Brain microvascular endothelial cell (primary cell): ENCODE results near the gene FYCO1.

Source experiments
- DNase-seq: peaks from one replicate; pipeline ENCODE4 v3.0.0-alpha.2; 2020
- H3K27ac ChIP-seq: fragments of 250-450 bp; sonication (Bioruptor Pico); 2 replicates; pipeline ENCODE4 v1.5.1; 2020; ENCODE audit warnings: mild to moderate bottlenecking, moderate library complexity
- H3K27me3 ChIP-seq: fragments of 250-450 bp; sonication (Bioruptor Pico); replicated peaks from 2 replicates; pipeline ENCODE4 v1.5.1; 2020; ENCODE audit warnings: mild to moderate bottlenecking
- H3K36me3 ChIP-seq: fragments of 250-450 bp; sonication (Bioruptor Pico); replicated peaks from 2 replicates; pipeline ENCODE4 v1.5.1; 2020; ENCODE audit warnings: mild to moderate bottlenecking
- H3K4me3 ChIP-seq: 2 replicates; pipeline ENCODE4 v1.5.1; 2011; ENCODE audit warnings: low read depth, mild to moderate bottlenecking, control low read depth, low read length, moderate library complexity
- in situ Hi-C: cut with HindIII; loops from 2 replicates; pipeline ENCODE4 v1.10.0; 2017; ENCODE audit warnings: low sequenced_read_pairs, low pct_ligation_motif_present
- TF ChIP-seq, protein P1 (sequence below): IDR thresholded peaks from 2 replicates; pipeline ENCODE4 v1.5.1; 2011; ENCODE audit warnings: low read depth, mild to moderate bottlenecking, moderate library complexity, low read length, control low read depth, inconsistent platforms; ENCODE audit errors: missing control alignments

Gene FYCO1

GRCh38 chr3:45912435-45912834 lies 83.2 kb downstream of the FYCO1 start:
- TF ChIP-seq, protein P1, sequence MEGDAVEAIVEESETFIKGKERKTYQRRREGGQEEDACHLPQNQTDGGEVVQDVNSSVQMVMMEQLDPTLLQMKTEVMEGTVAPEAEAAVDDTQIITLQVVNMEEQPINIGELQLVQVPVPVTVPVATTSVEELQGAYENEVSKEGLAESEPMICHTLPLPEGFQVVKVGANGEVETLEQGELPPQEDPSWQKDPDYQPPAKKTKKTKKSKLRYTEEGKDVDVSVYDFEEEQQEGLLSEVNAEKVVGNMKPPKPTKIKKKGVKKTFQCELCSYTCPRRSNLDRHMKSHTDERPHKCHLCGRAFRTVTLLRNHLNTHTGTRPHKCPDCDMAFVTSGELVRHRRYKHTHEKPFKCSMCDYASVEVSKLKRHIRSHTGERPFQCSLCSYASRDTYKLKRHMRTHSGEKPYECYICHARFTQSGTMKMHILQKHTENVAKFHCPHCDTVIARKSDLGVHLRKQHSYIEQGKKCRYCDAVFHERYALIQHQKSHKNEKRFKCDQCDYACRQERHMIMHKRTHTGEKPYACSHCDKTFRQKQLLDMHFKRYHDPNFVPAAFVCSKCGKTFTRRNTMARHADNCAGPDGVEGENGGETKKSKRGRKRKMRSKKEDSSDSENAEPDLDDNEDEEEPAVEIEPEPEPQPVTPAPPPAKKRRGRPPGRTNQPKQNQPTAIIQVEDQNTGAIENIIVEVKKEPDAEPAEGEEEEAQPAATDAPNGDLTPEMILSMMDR, result no peak
- in situ Hi-C loops, result no loop called here
- no peaks in the 10 kb centered on the region for H3K27me3 ChIP-seq
- H3K36me3 ChIP-seq, result no peaks in the 10 kb centered on the region
- H3K4me3 ChIP-seq, result no peak overlapping the region
- DNase-seq, result no peak
- H3K27ac ChIP-seq, result no peak overlapping the region

GRCh38 chr3:45911511-45912226 lies 84.0 kb downstream of the FYCO1 start:
- Histone ChIP-seq H3K27me3 (no peaks in the 10 kb centered on the region), H3K27ac (no peak overlapping the region), H3K36me3 (no peaks in the 10 kb centered on the region), H3K4me3 (no peak overlapping the region)
- in situ Hi-C loops, result no loop called here
- no peak for DNase-seq
- TF ChIP-seq, protein P1, result no peak

DNA sequence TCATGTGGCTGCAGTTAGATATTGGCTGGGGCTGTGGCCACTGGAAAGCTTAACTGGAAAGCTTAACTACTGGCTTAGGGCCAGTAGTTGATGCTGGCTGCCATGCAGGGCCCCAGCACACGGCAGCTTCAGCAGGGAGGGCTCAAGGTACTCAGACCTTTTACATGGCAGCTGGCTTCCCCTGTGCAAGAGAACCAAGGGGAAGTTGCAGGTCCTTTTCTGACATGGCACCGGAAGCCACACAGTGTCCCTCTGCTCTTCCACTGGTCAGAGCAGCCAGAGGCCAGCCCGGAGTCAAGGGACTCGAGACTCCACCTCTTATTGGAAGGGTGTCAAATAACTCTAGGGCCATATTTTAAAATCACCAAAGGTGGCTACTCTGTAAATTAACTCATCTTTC lies 84.7 kb downstream of the FYCO1 start:
- TF ChIP-seq, protein P1, result no peak
- Histone ChIP-seq H3K4me3 (no peak overlapping the region), H3K36me3 (no peaks in the 10 kb centered on the region), H3K27ac (no peak overlapping the region), H3K27me3 (no peaks in the 10 kb centered on the region)
- in situ Hi-C loops, result no loop called here
- DNase-seq, result no peak

GRCh38 chr3:45909542-45909941 lies 86.1 kb downstream of the FYCO1 start:
- no peaks in the 10 kb centered on the region for H3K36me3 ChIP-seq
- in situ Hi-C loops, result no loop called here
- TF ChIP-seq, protein P1, result no peak
- no peak overlapping the region for H3K27ac ChIP-seq
- no peaks in the 10 kb centered on the region for H3K27me3 ChIP-seq
- no peak overlapping the region for H3K4me3 ChIP-seq
- DNase-seq, result no peak

DNA sequence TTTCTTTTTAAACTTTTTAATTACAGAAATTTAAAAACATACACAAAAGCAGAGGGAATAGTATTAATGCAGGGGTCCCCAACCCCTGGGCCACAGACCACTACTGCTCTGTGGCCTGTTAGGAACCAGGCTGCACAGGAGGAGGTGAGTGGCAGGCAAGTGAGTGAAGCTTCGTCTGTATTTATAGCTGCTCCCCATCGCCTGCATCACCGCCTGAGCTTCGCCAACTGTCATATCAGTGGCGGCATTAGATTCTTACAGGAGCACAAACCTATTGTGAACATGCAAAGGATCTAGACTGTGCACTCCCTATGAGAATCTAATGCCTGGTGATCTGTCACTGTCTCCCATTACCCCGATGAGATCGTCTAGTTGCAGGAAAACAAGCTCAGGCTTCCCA lies 86.9 kb downstream of the FYCO1 start:
- Histone ChIP-seq H3K36me3 (no peaks in the 10 kb centered on the region), H3K27ac (no peak overlapping the region), H3K4me3 (no peak overlapping the region), H3K27me3 (no peaks in the 10 kb centered on the region)
- TF ChIP-seq, protein P1, result no peak
- in situ Hi-C loops, result no loop called here
- DNase-seq, result no peak
